Activated T-helper 9 cell treated with anti-CD3 and anti-CD28 coated beads, Interleukin-2, amount 50 U/mL, for 16 hours (primary cell): ENCODE data around the gene GBGT1.

ENCODE experiments used
- DNase-seq: peaks from one replicate; pipeline ENCODE4 v3.0.0-alpha.2; 2020; ENCODE audit warnings: low read depth

The GBGT1 gene

DNA sequence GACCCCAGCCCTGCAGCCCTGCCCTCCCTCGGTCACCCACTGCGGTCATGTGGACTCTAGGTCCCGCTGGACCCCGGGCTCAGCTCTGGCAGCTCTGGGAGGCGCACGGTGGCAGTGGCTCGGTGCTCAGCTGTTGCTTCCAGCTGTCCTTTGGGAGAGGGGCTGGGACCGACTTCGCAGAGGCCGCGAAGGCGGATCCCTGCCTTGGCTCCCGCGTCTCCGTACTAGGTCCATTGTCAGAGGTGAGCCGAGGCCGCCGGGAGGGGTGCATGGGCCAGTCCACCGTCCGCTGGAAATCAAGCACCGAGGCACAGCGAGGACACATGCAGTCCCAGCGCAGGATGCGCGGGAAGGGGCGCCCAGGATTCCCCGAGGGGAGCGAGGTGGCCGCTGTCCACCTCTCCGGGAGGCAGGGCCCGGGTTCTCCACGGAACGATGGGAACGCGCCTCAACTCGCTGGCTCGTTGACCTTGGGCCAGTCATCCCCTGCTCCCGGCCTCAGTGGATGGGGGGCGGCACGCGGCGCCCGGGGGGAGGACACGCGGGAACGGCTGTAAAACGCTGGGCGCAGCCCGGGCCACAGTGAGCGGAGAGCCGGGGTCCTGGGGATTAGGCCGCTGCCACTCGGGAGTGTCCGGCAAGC lies 732 bp downstream of the GBGT1 start:
- no peak for DNase-seq

DNA sequence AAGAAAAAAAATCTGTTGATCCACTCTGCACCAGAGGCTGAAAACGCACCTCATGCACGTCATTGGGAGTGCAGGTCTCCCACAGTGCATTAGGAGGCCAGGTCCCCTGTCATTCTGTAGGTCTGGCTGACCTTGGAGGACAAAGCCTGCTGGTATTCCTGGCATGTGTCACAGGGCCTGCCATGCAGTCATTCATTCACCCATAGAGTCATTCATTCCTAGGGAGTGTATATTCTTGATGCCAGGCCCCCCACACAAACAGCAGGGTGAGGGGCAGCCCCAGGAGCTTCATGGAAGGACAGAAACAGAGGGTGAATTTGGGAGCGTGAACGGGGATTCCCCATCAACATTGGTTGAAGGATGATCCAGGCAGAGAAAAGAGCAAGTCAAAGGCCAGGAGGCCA lies 2.2 kb downstream of the GBGT1 start:
- DNase-seq, result no peak

DNA sequence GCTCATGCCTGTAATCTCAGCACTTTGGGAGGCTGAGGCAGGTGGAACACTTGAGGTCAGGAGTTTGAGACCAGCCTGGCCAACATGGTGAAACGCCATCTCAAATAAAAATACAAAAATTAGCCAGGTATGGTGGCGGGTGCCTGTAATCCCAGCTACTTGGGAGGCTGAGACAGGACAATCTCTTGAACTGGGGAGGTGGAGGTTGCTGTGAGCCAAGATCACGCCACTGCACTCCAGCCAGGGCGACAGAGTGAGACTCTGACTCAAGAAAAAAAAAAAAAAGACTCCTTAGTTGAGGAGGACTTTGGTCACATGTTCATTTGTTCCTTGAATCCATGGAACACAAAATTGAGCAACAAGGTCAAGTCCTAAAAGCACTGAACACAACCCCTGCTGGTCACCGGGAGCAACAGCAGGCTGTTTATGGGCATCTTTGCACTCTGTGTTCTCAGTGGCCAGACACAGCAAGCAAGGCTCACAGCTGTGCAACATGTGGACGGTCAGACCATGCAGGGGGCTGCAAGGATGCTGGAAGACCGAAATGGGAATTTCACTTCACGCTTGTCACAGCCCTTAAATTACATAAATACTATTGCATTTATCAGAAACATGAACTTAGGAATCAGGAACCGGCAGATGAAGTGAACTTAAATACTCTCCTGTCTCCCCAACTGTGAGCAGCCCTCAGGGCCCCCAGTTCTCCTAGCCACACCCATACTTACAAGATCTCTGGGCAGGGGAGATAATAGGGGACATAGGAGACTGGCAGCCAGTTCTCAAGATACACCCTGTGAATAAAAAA lies 2.8 kb downstream of the GBGT1 start:
- DNase-seq, result no peak

DNA sequence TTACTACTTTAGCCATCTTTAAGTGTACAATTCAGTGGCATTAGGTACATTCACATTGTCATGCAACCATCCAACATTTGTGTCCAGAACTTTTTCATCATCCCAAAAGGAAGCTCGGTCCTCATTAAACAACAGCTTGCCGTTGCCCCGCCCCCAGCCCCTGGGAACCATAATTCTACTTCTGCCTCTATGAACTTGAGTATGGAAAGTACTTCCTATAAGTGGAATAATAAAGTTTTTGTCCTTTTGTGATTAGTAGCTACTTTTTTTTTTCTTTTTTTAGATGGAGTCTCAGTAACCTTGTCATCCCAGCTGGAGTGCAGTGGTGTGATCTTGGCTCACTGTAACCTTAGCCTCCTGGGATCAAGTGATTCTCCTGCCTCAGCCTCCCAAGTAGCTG lies 5.0 kb downstream of the GBGT1 start:
- DNase-seq, result no peak

DNA sequence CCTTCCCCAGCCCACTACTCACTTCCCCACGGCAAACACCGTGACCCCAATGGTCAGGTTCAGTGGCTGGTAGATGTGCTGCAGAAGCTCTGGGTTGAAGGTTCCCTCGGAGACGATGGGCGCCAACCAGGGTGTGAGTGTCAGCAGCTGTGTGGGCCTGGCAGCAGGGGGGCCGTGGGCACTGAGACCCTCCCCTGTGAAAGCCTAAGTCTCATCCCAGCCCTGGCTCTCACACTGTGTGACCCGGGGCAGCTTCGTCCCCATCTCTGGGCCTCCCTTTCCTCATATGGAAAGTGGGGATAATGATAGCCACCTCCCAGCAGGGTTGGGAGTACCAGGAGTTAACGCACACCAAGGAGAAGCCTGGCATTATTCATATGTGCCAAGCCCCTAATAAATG lies 8.6 kb downstream of the GBGT1 start:
- no peak for DNase-seq

DNA sequence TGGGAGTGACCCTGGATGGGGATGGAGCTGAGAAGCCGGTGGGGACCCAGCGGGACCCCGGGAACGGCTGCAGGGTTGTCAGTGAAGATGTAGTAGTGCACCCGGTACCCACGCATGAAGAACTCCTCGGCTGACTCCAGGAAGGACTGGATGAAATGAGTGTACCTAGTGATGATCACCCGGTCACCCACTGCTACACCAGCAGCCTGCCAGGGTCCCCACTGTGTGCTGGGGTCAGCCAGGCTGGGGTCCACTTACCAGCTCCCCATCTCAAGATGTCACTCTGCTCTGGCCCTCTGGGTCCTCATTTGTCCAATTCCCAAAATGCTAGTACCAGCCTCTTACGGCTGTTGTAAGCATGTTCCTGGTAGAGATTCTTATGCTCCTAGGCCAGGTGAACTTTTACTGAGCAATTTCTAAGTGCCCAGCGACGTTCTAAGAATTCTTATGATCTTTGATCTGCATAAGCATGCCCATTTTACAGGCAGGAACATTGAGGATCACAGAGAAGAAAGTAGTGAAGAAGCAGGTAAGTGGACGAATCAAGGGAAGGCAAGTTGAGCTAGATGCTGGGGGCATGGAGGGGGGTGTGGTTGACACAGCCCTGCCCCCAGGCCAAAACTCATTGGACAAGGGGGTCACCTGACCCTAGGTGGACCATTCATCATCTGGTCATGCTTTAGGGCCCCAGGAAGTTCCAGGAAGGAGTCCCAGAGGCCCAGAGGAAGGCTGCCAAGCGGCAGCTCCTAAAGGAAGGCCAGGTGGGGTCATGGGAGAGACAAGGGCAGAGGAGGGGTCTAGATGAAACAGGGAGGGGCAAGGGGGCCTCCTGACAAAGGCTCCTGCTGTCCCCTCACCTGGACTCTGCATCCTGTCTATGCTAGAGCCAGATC lies 9.4 kb downstream of the GBGT1 start:
- DNase-seq, result no peak

DNA sequence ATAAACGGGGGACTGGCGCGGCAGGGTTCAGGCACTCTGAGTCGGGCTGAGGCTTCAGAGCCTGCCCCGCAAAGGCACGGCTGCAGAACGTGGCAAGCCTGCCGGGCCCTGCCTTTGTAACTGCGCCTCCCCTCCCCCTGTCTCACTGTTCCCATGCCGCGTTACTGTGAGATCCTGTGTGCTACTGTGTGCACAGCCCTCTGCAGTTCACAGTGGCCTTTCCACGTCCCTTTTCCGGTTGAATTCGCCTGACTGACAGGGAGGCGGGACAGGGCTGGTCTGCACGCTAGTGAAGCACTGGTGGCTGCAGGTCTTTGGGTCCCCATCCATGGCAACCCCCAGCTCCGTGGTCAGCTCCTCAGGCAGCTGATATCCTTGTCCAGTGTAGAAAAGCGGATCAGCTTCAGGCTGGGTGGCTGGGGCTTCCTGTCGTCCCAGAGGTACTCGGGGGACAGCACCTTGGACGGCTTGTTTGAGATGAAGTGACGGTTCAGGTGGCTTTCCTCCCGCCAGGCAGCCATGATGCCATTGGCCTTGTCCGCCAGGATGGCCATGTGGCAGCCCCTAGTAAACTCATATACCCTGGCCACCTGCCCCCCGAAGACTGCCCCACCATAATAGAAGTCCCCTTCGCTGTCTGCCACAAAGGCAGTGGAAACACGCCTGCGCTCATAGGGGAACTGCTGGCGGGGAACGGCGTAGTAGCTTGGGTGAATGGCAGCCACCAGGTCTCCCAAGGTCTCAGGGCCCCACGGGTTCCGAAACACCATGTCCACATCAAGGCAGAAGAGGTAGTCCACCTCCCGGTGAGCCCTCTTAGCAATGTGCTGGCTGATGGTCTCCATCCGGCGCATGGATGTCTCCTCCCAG lies 10.3 kb downstream of the GBGT1 start:
- no peak for DNase-seq

DNA sequence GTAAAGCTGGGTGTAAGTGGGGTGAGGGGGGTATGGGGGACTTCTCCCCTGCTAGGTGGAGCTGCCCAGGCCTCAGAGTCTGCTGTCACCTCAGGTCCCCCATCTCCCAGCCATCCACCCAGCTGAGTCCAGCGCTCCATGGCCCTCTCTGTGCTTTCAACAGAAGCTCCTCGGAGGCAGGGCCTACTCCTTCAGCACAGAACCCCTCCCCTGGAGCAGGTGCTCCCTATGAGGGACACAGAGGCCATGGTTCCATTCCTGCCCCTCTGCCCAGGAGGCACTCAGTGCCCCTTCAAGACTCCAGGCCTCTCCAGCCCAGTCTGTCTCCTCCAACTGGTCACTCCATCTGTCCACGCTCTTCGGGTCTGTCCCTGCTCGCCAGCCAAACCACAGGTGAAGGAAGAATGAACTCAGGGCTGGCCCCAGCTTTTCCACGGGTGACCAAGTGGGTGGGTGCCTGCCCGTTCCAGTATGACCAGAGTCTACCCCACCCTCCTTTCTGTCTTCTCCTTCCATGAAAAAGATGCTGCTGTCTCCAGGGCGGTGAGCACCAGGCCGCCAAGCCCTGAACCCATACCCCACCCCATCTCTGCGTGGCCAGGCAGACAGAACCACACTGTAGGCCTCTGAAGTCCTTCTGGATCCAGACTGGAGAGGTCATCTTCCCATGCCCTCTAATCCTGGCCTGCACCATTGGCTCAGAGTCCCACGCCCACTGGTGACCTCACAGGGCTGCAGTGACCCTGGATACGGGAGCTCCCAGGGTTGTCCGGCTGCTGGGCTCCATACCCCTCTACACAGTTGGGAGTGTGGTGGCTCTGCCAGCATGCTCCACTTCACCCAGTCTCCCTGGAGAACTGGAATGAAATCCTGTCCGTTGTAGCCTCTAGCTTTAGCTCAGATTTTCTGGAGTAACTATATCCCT lies 11.9 kb downstream of the GBGT1 start:
- DNase-seq, result no peak

DNA sequence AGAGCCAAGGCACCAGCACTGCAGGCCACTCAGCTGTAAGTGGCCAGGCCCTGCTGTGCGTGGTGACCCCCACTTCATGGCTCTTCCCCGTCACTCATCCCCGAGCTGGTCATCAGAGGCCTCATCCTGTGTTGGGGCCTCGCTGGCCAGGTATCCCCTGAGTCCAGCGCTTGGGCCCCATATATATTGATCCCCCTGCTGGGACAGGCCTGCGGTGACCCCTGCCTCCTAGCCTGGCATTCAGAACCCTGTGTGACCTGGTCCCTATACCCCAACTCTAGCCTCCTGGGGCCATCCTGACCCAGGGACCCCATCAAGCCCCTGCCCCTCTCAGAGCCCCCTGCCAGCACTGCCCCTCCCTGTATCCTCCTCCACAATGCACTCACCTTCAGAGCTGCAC lies 12.7 kb downstream of the GBGT1 start:
- DNase-seq, result no peak

DNA sequence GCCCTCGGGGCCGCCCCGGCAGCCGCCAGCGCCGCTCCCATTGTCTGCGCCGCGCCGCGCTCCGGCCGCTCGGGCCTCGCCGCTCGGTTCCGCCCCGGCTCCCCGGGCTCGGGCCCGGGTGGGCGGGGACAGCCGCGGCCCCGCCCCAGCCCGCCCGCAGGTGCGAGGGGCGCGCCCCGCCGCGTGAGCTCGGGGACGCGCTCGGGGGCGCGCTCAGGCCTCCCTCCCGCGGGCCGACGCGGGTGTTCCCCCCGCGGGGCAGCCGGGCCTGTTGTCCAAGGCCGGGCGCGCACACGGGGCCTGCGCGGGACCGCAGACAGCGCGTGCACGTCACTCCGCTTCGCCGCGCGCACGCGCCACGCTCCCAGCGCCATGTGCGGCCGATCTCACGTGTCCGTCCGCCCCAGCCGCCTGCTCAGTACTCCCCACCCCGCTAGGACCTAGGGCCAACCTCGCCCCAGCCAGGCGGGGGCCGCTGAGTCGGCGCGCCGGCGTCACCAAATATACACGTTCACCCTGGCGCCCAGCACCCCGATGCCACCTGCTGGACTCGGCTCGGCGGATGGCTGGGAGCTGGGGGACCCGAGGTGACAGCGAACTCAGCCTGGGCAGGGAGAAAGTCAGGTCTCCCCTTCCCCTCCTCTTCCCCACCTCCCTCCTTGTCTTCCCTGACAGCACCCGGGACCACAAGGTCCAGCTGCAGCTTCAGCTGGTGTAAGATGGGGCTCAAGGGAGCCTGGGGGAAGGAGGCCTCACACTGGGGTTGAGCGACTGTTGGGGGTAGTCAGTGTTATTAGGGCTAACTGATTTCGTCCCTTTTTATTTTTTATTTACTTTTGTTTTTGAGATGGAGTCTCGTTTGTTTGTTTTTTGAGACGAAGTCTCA lies 14.3 kb downstream of the GBGT1 start:
- DNase-seq, result peak; percentile 76

DNA sequence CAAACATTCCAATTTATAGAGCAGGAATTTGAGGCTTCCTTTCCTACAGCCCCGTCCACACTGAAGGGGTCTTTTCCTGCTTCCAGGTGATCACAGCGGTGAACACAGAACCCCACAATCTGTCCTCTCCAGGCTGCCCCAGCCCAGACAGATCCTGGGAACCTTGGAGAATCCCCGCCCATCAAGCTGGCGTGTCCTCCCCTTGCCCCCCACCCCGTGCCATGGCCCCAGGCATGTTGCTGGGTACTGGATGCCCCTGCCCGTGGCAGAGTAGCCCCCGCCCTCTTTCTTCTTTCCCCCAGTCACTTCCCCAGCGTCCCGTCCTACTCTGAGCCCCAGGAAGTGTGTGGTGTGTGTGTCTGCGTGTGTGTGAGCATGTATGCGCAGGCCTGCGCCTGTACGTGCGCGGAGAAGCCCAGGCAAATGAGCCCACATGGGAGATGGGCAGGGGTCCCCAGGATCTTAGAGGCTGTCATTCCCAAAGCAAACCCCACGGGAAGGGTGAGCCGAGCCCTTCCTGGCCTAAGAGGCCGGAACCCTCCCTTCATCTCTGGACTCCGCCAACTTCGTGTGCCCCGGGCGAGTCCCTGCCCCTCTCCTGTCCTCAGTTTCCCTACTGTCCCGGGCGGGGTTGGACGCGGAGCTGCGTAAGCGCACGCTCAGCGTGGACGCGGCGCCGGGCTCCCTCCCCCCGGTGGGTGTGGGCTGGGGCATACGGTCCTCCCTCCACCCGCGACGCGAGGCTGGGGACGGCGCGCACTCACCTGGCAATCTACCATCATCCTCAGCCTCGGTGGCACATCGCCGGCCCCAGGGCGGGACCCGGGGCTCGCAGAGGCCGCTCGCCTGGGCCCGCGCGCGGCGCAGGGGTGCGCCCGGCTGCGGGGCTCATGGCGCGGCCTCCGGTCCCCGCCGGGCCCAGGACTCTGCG lies 15.2 kb downstream of the GBGT1 start:
- peak; percentile 36 for DNase-seq

DNA sequence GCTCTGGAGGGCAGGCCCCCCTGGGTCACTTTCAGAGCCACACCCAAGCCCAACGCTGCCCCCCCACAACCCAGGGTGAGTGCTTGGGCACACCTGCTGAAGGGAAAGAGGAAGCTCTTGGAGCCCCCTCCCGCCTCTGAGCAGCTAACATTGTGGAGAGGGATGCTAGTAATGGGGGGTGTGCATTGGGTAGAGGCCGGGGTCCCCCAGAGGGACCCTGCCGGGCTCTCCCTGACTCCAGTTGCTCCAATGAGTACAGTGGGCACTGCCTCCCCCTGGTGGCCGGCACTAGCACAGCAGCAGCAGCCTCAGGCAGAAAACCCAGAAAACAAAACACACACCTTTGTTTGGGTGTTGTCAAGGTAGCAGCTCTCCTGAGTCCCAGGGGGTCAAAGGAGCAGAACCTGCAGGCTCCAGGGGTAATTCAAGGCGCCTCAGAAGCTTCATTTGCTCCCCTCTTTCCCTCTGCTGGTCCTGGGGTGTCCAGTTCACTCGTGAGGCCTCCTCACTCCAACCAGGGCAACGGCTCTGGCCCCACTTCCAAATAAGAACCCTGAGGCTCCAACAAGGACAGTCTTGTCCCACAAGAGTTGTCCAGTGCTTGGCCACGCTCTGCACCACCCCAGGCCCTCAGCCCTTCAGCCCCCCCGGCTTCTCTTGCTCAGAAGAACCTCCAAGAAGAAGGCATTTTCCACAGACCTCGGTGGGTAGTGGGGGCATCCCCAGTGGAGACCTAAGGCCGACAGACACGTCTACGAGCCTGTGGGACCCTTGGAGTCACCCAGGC lies 16.1 kb downstream of the GBGT1 start:
- DNase-seq, result peak; percentile 70

DNA sequence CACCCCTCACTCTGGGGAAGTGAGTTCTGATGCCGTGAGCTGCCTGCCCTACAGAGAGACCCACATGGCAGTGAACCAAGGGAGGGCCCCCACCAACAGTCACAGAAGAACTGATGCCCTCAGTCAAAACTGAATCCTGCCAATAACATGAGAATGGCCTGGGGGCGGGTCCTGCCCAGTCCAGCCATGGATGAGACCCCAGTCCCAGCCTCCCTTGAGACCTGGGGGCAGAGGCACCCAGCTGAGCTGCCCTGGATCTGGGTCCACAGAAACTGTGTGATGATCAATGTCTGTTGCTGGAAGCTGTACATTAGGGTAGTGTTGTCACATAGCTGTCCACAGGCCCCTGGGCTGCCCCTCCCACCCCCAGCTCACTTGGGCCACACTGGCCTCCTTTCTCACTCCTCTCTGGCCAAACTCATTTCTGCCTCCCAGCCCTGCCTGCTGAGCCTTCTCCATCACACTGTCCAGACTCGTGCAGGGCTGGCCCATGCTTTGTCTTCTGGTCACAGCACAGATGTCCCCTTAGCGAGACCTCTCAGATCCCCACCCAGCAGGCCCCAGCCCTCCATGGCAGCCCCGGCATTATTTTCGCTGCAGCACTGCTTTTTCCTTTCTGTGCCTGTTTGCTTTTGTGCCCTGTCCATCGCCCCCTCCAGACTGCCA lies 16.8 kb downstream of the GBGT1 start:
- DNase-seq, result no peak

DNA sequence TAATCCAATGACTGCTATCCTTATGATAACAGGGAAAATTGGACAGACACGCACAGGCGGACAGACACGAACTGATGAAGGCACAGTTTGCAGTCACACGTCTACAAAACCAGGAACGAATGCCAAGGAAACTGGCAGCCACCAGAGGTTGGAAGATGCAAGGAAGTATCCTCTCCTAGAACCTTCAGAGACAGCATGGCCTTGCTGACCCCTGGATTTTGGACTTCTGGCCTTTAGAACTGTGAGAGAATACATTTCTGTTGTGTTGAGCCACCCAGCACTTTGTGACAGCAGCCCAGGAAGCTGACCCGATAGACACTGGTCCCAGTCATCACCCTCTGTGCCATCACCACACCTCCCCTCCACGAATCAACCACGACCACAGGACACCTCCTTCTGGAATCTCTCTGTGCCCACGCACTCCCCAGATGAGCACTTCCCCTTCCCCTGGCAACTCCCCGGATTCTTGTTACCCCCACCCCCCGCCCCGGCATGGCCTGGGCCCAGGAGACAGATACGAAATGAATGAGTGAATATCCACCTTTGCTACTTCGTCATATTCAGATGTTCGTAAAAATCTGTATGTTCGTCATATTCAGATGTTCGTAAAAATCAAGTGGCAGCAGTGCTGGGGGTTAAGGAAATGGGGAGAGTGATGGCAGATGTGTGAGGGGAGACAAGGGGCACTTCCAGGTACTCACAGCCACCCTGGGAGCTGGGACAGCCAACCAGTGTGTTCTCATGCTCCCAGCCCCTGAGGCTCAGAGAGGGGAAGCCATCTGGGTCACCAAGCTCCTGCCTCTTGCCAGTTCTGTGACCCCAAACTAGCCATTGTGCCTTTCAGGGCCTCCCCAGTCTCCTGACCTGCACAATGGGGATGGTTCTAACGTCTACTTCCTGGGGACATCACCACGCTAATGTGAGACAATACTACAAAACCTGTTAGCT lies 18.5 kb downstream of the GBGT1 start:
- DNase-seq, result no peak

DNA sequence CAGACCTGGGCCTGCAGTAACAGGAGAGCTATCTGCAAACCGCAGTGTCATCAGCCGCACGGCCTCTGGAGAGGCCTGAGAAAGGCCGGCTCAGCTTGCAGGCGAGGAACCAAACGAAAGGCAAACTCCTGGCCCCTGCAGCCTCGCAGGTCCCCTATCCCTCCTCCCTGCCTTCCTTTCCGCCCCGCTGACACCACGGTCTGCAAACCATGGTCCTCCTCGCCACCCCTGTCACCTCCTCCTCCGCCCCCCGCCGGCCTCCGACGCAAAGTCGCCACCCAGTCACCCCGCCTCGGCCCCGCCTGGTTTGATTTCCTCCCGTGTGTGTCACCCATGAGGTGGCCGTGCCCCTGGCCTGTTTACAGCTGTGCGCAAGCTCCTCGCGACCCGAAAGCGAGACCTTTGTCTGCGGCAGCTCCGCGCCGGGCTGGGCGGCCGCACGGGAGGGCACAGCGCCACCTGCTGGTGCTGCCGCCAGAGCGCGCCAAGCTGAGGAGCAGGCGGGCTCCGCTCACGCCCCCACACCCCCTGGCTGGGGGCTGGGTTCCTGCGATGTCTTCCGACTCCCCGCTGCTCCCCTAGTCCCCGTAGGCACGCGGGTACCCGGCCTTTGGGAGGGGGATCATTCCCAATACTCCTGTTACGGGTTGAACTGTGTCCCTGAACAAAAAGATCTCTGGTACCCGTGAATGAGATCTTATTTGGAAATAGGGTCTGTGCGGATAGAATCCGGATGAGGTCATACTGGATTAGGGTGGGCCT lies 19.4 kb downstream of the GBGT1 start:
- DNase-seq, result peak; percentile 80
